H9 (cell line): Measurements from ENCODE around the gene CCDC124. TPM values are rescaled to one million over a fixed set of nuclear protein-coding genes. Genes with fewer than 3 reads are reported as not detected.

ENCODE experiments used
- DNase-seq: peaks from one replicate; pipeline ENCODE4 v3.0.0-alpha.2; 2017
- H2AFZ ChIP-seq: one replicate; pipeline ENCODE4 v1.6.1; 2013; ENCODE audit warnings: mild to moderate bottlenecking, low read length, control low read depth, moderate library complexity
- H2AK5ac ChIP-seq: 2 replicates; pipeline ENCODE4 v1.6.1; 2013; ENCODE audit warnings: low read length, control low read depth, mixed read lengths; ENCODE audit not compliant: insufficient read length
- H2BK120ac ChIP-seq: one replicate; pipeline ENCODE4 v1.6.1; 2013; ENCODE audit warnings: low read depth, mild to moderate bottlenecking, low read length, control low read depth, inconsistent platforms; ENCODE audit not compliant: poor library complexity, severe bottlenecking
- H2BK12ac ChIP-seq: 2 replicates; pipeline ENCODE4 v1.6.1; 2013; ENCODE audit warnings: low read length, control low read depth, mixed read lengths, low read depth; ENCODE audit not compliant: insufficient read length
- H2BK15ac ChIP-seq: 2 replicates; pipeline ENCODE4 v1.6.1; 2013; ENCODE audit warnings: low read depth, low read length, control low read depth
- H2BK20ac ChIP-seq: one replicate; pipeline ENCODE4 v1.6.1; 2013; ENCODE audit warnings: low read depth, mild to moderate bottlenecking, low read length, control low read depth, inconsistent platforms; ENCODE audit not compliant: poor library complexity, severe bottlenecking
- H2BK5ac ChIP-seq: 2 replicates; pipeline ENCODE4 v1.6.1; 2013; ENCODE audit warnings: low read length, control low read depth, mixed read lengths; ENCODE audit not compliant: insufficient read length
- H3K14ac ChIP-seq: 2 replicates; pipeline ENCODE4 v1.6.1; 2013; ENCODE audit warnings: low read length, control low read depth; ENCODE audit not compliant: insufficient read depth
- H3K18ac ChIP-seq: 2 replicates; pipeline ENCODE4 v1.6.1; 2013; ENCODE audit warnings: low read depth, mild to moderate bottlenecking, mixed read lengths, low read length, control low read depth; ENCODE audit not compliant: insufficient read length
- H3K23ac ChIP-seq: 2 replicates; pipeline ENCODE4 v1.6.1; 2013; ENCODE audit warnings: low read length, control low read depth, mixed read lengths, low read depth; ENCODE audit not compliant: insufficient read length
- H3K23me2 ChIP-seq: 2 replicates; pipeline ENCODE4 v1.6.1; 2013; ENCODE audit warnings: low read depth, mild to moderate bottlenecking, mixed read lengths, low read length, control low read depth; ENCODE audit not compliant: insufficient read length, poor library complexity, severe bottlenecking
- H3K27ac ChIP-seq: 2 replicates; pipeline ENCODE4 v1.5.1; 2013; ENCODE audit warnings: low read length, control low read depth, mixed read lengths, low read depth; ENCODE audit not compliant: insufficient read length
- H3K27me3 ChIP-seq: 2 replicates; pipeline ENCODE4 v1.6.1; 2013; ENCODE audit warnings: low read length, control low read depth, inconsistent platforms; ENCODE audit not compliant: insufficient read depth
- H3K4ac ChIP-seq: 2 replicates; pipeline ENCODE4 v1.6.1; 2013; ENCODE audit warnings: low read depth, mild to moderate bottlenecking, control low read depth, inconsistent platforms, low read length, moderate library complexity
- H3K4me1 ChIP-seq: 2 replicates; pipeline ENCODE4 v1.6.1; 2013; ENCODE audit warnings: low read length, control low read depth, inconsistent platforms; ENCODE audit not compliant: insufficient read depth
- H3K4me2 ChIP-seq: 2 replicates; pipeline ENCODE4 v1.6.1; 2013; ENCODE audit warnings: low read length, control low read depth, mixed read lengths; ENCODE audit not compliant: insufficient read length, insufficient read depth
- H3K56ac ChIP-seq: 2 replicates; pipeline ENCODE4 v1.6.1; 2013; ENCODE audit warnings: low read depth, mild to moderate bottlenecking, mixed read lengths, low read length, control low read depth; ENCODE audit not compliant: insufficient read length
- H3K79me1 ChIP-seq: 2 replicates; pipeline ENCODE4 v1.6.1; 2013; ENCODE audit warnings: low read depth, mild to moderate bottlenecking, moderate library complexity, low read length, control low read depth, inconsistent platforms; ENCODE audit not compliant: insufficient read depth, poor library complexity, severe bottlenecking
- H3K79me2 ChIP-seq: 2 replicates; pipeline ENCODE4 v1.6.1; 2013; ENCODE audit warnings: low read length, control low read depth, inconsistent platforms; ENCODE audit not compliant: insufficient read depth
- H3K9ac ChIP-seq: 2 replicates; pipeline ENCODE4 v1.6.1; 2013; ENCODE audit warnings: low read length, control low read depth, mixed read lengths; ENCODE audit not compliant: insufficient read length; ENCODE audit errors: extremely low read depth
- H3K9me3 ChIP-seq: one replicate; pipeline ENCODE4 v1.6.1; 2013; ENCODE audit warnings: low read depth, low read length, inconsistent platforms; ENCODE audit not compliant: control insufficient read depth
- H3T11ph ChIP-seq: one replicate; pipeline ENCODE4 v1.6.1; 2013; ENCODE audit warnings: mild to moderate bottlenecking, low read length, control low read depth, inconsistent platforms
- H4K20me1 ChIP-seq: one replicate; pipeline ENCODE4 v1.6.1; 2013; ENCODE audit not compliant: control insufficient read depth, insufficient read length, insufficient read depth
- H4K5ac ChIP-seq: 2 replicates; pipeline ENCODE4 v1.6.1; 2013; ENCODE audit warnings: low read depth, mild to moderate bottlenecking, mixed read lengths, low read length, control low read depth; ENCODE audit not compliant: insufficient read length
- H4K8ac ChIP-seq: replicated peaks from 2 replicates; pipeline ENCODE4 v1.6.1; 2013; ENCODE audit warnings: low read length, control low read depth, mixed read lengths, low read depth; ENCODE audit not compliant: insufficient read length
- H4K91ac ChIP-seq: 2 replicates; pipeline ENCODE4 v1.6.1; 2013; ENCODE audit warnings: low read depth, mild to moderate bottlenecking, moderate library complexity, mixed read lengths, low read length, control low read depth; ENCODE audit not compliant: insufficient read length
- H3K27ac Mint-ChIP-seq, 3 experiments: 2 replicates in 2 of 3; 3 replicates in 1 of 3; pipeline ENCODE4 v1.8.0; 2020 to 2021; ENCODE audit warnings: mixed read lengths in 3 of 3, mild to moderate bottlenecking in 1 of 3, moderate library complexity in 1 of 3
- H3K27me3 Mint-ChIP-seq: 2 replicates; pipeline ENCODE4 v1.8.0; 2021; ENCODE audit warnings: low read depth, mild to moderate bottlenecking, moderate library complexity, mixed read lengths
- H3K36me3 Mint-ChIP-seq, 3 experiments: 2 replicates in 2 of 3; 3 replicates in 1 of 3; pipeline ENCODE4 v1.8.0; 2020 to 2021; ENCODE audit warnings: low read depth in 3 of 3, mixed read lengths in 3 of 3; ENCODE audit not compliant: insufficient read depth in 1 of 3
- H3K4me1 Mint-ChIP-seq, 2 experiments: 2 replicates each; pipeline ENCODE4 v1.8.0; 2020; ENCODE audit warnings: mixed read lengths in 2 of 2
- H3K4me3 Mint-ChIP-seq, 2 experiments: 2 replicates in 1 of 2; 3 replicates in 1 of 2; pipeline ENCODE4 v1.8.0; 2020 to 2021; ENCODE audit warnings: mild to moderate bottlenecking in 2 of 2, mixed read lengths in 2 of 2, moderate library complexity in 1 of 2
- H3K9me3 Mint-ChIP-seq, 2 experiments: 2 replicates in 1 of 2; 3 replicates in 1 of 2; pipeline ENCODE4 v1.8.0; 2020; ENCODE audit warnings: mild to moderate bottlenecking in 2 of 2, mixed read lengths in 2 of 2, moderate library complexity in 1 of 2
- WGBS: extraction: QIAGEN DNeasy Blood & Tissue Kit; methylation state at CpG from one replicate; pipeline ENCODE4 v1.1.7; 2013; ENCODE audit warnings: missing lambda C conversion rate, low lambda C conversion rate, mixed read lengths; ENCODE audit not compliant: insufficient read length; ENCODE audit errors: extremely low coverage; 5-methylcytosine and 5-hydroxymethylcytosine counted together
- total RNA-seq: library from RNA; stranded (reverse); gene quantifications from 2 replicates; pipeline ENCODE4 v1.2.1, GENCODE V29; 2021
- TF ChIP-seq, protein P1 (sequence below): fragments of 200-600 bp; sonication (generic); conservative IDR thresholded peaks from 3 replicates; pipeline ENCODE4 v1.8.0; 2021; ENCODE audit warnings: antibody characterized with exemption, mild to moderate bottlenecking

The CCDC124 gene
- total RNA-seq, 1 experiment from 2014 or later, result 119 TPM

GRCh38 chr19:17943274-17944221 is 10.7 kb downstream of the CCDC124 start:
- H3K14ac ChIP-seq, result no peak overlapping the region
- peaks cover under 1% of the 10 kb centered on the region for H3K27me3 Mint-ChIP-seq
- H3K23ac ChIP-seq, result no peak overlapping the region
- peaks cover 6 to 26% (median 22%) of the 10 kb centered on the region in 3 experiments; a peak in 6 of 7 replicates for H3K36me3 Mint-ChIP-seq
- H3K9me3 Mint-ChIP-seq, result no peaks in the 10 kb centered on the region; a peak in 1 of 5 replicates
- no CpG with 5 or more reads among the region's 57 CpGs for WGBS
- TF ChIP-seq, protein P1, sequence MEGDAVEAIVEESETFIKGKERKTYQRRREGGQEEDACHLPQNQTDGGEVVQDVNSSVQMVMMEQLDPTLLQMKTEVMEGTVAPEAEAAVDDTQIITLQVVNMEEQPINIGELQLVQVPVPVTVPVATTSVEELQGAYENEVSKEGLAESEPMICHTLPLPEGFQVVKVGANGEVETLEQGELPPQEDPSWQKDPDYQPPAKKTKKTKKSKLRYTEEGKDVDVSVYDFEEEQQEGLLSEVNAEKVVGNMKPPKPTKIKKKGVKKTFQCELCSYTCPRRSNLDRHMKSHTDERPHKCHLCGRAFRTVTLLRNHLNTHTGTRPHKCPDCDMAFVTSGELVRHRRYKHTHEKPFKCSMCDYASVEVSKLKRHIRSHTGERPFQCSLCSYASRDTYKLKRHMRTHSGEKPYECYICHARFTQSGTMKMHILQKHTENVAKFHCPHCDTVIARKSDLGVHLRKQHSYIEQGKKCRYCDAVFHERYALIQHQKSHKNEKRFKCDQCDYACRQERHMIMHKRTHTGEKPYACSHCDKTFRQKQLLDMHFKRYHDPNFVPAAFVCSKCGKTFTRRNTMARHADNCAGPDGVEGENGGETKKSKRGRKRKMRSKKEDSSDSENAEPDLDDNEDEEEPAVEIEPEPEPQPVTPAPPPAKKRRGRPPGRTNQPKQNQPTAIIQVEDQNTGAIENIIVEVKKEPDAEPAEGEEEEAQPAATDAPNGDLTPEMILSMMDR, result no peak
- no peaks in the 10 kb centered on the region for H3K79me2 ChIP-seq
- H3K27ac Mint-ChIP-seq, result no peak overlapping the region
- no peak overlapping the region for H2BK5ac ChIP-seq
- H4K20me1 ChIP-seq, result no peaks in the 10 kb centered on the region
- H3K27me3 ChIP-seq, result no peaks in the 10 kb centered on the region
- H3K4me3 Mint-ChIP-seq, result peak overlapping the region in 1 of 2 experiments; percentile 68; a peak in 1 of 5 replicates
- H4K8ac ChIP-seq, result no peak overlapping the region
- H3K9ac ChIP-seq, result no peak overlapping the region
- H3K4me2 ChIP-seq, result no peak overlapping the region
- peaks cover 12% of the 10 kb centered on the region for H3K23me2 ChIP-seq
- no peak overlapping the region for H2BK120ac ChIP-seq
- H3K9me3 ChIP-seq, result no peaks in the 10 kb centered on the region
- H3K18ac ChIP-seq, result no peak overlapping the region
- no peak overlapping the region for H2AFZ ChIP-seq
- no peak overlapping the region for H3T11ph ChIP-seq
- H2AK5ac ChIP-seq, result no peak overlapping the region
- H3K56ac ChIP-seq, result no peak overlapping the region
- H3K79me1 ChIP-seq, result no peaks in the 10 kb centered on the region
- H2BK12ac ChIP-seq, result no peak overlapping the region
- H4K91ac ChIP-seq, result no peak overlapping the region
- no peaks in the 10 kb centered on the region for H3K4me1 ChIP-seq
- no peak overlapping the region for H2BK20ac ChIP-seq
- H3K4me1 Mint-ChIP-seq, result peaks cover 6 to 21% of the 10 kb centered on the region in 2 experiments
- H4K5ac ChIP-seq, result no peak overlapping the region
- H3K27ac ChIP-seq, result no peak overlapping the region
- no peak overlapping the region for H2BK15ac ChIP-seq
- no peak overlapping the region for H3K4ac ChIP-seq
- peak; percentile 83 for DNase-seq
